ENCODE measurements around the gene NRBP1.
"Not testable (repeated sequence)": the region's sequence is repeated elsewhere in the genome, so short reads cannot be mapped to it uniquely, and the experiment has no call there.

NRBP1 gene

DNA sequence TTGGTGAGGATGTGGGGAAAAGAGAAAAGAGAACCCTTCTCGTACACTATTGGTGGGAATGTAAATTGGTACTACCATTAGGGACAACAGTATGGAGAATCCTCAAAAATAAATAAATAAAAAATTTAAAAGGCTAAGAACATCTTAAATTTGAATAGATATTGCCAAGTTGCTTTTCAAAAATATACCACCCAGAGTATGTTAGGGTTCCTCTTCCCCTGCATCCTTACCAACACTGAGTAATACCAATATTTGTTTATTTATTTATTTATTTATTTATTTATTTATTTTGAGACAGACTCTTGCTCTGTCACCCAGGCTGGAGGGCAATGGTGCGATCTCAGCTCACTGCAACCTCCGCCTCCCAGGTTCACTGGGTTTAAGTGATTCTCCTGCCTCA lies 5.5 kb upstream of the NRBP1 start:
- DNase-seq = no peak

GRCh38 chr2:27425039-27425438 lies 3.4 kb upstream of the NRBP1 start:
- DNase-seq = not testable (repeated sequence)

DNA sequence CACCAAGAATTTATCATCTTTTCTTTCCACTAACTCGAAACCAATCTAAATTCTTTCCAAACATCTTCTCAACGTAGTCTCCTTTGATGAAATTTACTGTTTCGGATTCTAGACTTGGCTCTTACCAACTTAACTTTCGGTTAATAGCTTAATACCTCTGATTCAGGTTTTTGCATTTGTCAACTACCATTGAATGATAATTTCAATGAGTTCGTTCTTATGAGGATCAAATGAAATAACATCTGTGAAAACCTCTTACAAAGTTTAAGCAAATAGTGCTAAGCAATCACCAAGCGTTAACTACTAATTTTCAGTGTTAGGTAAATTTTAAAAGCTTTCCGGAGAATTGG lies 593 bp upstream of the NRBP1 start:
- DNase-seq = no peak

DNA sequence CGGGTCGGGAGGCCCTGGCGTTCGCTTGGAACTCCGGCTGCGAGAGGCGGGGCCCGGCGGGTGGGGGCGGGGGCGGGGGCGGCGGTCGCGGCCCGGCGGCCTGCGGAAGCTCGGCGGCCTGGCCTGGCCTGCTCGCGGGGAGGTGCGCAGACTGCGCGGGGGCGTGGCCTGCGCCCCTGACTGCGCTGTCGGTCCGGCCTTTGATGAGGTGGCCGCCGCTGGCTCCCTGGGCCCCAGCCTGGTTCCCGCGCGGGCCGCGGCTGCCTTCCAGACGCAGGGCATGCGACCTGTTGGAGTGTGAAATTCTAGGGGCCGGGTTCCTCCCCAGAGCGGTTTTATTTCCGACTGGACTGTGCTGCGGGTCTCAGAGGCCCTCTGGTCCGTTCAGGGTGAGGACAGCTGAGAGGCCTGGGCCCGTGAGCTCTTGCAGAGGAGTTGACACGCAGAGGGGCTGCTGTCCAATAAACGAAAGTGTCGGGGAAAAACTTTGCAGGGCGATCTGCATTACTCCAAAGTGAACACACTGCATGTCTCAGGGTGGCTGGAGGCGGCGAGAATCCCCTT lies 629 bp downstream of the NRBP1 start:
- DNase-seq = peak; percentile 74

GRCh38 chr2:27431395-27431794 lies 3.0 kb downstream of the NRBP1 start:
- peak; percentile 48 for DNase-seq

DNA sequence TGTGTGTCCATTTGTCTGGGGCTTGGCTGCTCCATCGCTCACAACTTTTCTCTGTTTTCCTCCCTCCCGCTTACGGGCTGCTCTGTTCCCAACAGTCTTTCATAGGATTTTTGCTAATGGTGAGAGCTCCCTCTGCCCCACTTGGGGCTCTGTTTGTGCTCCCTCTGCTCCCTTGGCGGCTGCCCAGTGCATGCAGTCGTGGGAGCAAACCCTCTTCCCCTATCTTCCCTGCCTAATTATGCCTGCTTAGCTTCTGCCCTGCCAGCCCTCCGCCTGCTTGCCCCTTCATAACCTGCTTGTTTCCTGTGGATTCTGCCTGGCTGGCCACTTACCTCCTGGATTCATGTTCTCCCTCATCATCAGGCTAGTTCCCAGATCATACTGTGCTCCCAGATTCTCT lies 7.2 kb downstream of the NRBP1 start:
- DNase-seq = no peak

DNA sequence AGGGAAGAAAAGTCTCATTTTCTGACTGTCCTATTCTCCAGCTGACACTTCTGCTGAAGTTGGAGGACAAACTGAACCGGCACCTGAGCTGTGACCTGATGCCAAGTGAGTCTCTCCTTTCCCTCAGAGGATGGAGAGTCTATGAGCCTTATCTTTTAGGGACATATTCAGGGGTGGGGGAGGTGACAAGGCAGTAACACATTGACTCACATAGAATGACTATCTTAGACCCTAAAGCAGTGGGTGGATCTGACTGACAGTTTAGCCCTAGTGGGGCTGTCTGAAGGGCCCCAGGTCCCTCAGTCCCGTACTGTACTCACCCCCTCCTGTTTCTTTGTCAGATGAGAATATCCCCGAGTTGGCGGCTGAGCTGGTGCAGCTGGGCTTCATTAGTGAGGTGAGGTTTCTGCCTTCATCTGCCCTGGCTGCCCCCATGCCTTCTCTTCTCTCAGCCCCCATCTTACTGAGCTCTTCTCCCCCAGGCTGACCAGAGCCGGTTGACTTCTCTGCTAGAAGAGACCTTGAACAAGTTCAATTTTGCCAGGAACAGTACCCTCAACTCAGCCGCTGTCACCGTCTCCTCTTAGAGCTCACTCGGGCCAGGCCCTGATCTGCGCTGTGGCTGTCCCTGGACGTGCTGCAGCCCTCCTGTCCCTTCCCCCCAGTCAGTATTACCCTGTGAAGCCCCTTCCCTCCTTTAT lies 12.9 kb downstream of the NRBP1 start:
- no peak for DNase-seq

DNA sequence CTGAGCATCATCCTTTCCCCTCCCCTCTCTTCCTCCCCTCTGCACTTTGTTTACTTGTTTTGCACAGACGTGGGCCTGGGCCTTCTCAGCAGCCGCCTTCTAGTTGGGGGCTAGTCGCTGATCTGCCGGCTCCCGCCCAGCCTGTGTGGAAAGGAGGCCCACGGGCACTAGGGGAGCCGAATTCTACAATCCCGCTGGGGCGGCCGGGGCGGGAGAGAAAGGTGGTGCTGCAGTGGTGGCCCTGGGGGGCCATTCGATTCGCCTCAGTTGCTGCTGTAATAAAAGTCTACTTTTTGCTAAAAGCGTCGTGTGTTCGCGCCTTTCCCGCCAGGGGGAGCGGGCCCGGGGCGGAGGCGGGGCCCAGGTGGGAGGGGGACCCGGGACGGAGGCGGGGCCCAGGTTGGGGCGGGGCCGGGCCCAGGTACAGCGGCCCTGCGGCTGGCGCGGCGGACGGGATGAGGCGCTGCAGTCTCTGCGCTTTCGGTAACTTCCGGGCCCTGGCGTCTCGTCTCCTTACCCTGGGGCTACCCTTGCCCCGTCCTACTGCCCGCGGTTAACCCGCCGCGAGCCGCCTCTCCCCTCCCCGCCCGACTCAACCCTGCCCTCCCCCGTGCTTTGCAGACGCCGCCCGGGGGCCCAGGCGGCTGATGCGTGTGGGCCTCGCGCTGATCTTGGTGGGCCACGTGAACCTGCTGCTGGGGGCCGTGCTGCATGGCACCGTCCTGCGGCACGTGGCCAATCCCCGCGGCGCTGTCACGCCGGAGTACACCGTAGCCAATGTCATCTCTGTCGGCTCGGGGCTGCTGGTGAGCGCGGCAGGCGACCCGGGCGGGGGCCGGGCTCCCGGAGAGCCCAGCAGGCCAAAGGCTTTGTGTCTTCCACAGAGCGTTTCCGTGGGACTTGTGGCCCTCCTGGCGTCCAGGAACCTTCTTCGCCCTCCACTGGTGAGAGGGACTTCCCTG lies 13.8 kb downstream of the NRBP1 start, which contains the start of gene KRTCAP3:
KRTCAP3 (plus strand) TSS at position 424 of the 962 bp plus-strand sequence; CDS start at position 456, 32 bp downstream.
- peak; percentile 23 for DNase-seq

- DNase-seq = no peak
Observed at GRCh38 chr2:27442920-27443282, 14.5 kb downstream of the NRBP1 start.

DNA sequence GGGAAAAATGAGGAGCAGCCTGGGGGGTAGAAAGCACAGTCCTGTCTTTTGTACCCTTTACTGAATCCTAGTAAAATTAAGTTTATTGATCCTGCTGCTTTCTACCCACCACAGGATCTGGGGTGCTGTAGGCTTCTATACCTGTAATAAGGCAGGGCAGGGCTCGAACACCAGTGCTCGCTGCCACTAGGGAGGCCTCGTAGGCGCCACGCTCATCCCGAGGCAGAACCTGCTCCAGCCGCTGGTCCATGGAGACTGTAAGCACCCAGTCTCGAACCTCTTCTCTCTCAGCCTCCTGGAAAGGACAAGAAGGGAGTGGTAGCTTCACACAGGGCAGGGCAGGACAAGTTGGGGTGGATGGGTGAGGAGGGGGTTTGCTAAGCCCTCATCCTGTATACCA lies 16.7 kb downstream of the NRBP1 start:
- DNase-seq = no peak

- no peak for DNase-seq
Observed at GRCh38 chr2:27445615-27446014, 17.2 kb downstream of the NRBP1 start.

DNA sequence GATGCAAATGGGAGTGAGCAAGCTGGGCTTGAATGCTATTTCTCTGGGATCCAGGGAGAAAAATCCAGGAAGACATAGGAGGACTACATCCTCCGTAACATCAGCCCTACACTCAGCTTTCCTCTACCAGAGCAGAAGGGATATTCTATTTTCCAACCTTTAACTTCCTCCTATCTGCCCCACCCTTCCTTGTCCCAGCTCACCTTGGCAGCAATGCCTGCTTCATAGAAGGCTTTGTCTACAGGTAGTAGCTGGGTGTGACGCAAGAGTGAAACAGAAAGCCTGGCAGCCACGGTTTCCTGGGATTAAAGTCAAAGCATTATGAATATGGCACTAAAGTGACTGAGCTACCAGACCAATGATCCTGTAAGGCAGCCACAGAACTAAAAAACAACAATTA lies 17.6 kb downstream of the NRBP1 start:
- no peak for DNase-seq

GRCh38 chr2:27448381-27448780 lies 19.9 kb downstream of the NRBP1 start:
- DNase-seq = no peak

DNA sequence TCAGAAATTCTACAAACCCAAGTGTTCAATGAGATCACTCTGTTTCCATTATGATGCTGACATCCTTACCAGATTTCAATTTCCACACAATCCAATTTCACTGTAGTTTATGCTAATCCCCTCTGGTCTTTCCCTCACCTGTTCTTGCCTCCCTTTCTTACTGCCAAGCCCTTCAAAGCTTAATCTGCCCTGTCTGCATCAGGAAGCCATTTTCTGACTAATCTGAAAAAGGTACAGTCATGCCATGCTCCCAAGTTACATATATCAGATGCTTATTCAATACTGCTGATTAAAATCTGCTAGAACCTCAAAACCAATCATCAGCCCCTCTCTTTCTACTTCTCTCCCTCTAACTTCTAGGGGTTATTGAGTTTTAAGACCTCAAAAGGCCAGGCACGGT lies 22.7 kb downstream of the NRBP1 start:
- DNase-seq = no peak

DNA sequence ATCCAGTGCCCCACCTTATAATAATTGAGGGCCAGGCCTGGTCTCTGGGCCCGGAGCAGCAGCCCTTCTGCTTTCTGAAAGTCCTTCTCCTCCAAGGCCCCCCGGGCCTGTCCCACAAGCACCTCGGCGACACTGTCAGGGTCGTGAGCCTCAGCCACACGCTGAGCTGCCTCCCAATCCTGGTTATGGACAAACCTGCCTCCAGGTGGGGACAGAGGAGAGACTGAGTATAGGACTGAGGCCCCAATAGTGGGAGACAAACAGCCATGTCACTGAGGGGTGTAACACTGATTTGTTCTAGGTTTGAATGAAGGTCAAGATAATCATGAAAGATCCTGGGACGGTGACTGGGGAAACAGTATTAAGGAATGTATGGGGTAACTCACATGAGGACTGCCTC lies 25.5 kb downstream of the NRBP1 start:
- no peak for DNase-seq

DNA sequence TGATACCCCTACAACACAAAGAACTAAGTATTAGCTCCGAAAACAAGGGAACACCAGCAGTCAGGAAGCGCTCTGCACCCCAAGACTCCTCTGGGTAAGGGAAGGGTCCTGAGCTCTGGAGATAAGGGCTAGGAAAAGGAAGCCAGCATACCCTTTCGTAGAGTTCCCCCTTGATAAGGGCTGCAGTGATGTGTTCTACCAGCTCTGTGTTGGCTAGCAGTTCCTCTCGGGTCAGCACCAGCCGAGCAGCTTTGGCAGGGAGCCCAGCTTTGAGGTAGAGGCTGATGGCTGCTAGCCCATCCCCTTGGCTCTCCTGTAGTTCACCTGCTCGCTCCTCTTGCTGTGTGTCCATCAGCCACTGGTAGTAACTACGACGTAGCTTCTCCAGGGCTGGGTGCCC lies 32.7 kb downstream of the NRBP1 start:
- DNase-seq = no peak

DNA sequence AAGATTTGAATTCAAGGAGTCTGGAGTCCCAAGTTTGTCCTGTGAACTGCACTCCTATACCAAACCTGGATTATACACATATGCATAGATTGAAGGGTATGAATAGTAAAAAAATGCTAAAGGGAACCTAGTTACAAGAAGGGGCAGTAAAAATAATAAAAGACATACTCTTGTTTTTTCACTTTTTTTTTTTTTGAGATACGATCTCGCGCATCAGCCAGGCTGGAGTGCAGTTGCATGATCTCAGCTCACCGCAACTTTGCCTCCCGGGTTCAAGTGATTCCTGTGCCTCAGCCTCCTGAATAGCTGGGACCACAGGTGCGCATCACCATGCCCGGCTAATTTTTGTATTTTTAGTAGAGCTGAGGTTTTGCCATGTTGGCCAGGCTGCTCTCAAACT lies 36.0 kb downstream of the NRBP1 start:
- no peak for DNase-seq

DNA sequence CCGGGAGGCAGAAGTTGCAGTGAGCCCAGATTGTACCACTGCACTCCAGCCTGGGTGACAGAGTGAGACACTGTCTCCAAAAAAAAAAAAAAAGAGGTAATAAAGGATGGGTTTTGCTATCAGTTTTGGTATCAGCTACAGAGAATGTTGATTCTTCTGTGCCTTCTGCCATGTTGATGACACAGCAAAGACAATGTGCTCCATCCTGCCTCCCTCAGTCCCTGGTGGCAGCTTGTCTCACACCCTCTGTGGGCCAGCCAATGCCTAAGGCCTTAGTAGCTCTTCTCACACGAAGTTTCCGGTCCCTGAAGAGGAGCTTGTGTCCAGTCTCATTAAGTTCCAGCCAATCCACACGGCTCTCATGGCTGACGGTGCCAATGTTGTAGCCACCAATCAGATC lies 43.5 kb downstream of the NRBP1 start:
- no peak for DNase-seq

GRCh38 chr2:27485496-27485895 lies 57.1 kb downstream of the NRBP1 start:
- no peak for DNase-seq

- no peak for DNase-seq
Observed at GRCh38 chr2:27489118-27489497, 60.7 kb downstream of the NRBP1 start.

GRCh38 chr2:27489498-27490397 lies 61.3 kb downstream of the NRBP1 start, which contains the start of gene IFT172:
IFT172 (minus strand) TSS chr2:27489743; CDS start chr2:27489653, 90 bp downstream.
- peak; percentile 99 for DNase-seq
